Vagina (tissue), 2 donors: ENCODE data around the gene BTG1. TPM values are rescaled to one million over a fixed set of nuclear protein-coding genes. Genes with fewer than 3 reads are reported as not detected.
A peak's percentile ranks its signal among the peaks of the same experiment; 100 is the strongest.

Experiments
- DNase-seq, 2 donors: peaks; one replicate each; pipeline ENCODE4 v3.0.0-alpha.2; 2017; ENCODE audit errors: extremely low spot score in 2 of 2
- H3K27ac ChIP-seq: fragments of 200-600 bp; sonication (generic); one replicate; pipeline ENCODE4 v1.5.1; 2019
- H3K27me3 ChIP-seq: fragments of 200-600 bp; sonication (generic); one replicate; pipeline ENCODE4 v1.5.1; 2019
- H3K36me3 ChIP-seq, 2 donors: fragments of 200-600 bp; sonication (generic); one replicate each; pipeline ENCODE4 v1.5.1; 2017 to 2019
- H3K4me1 ChIP-seq: fragments of 200-600 bp; sonication (generic); one replicate; pipeline ENCODE4 v1.5.1; 2019
- H3K4me3 ChIP-seq, 2 donors: fragments of 200-600 bp; sonication (generic); 1 replicate in 1 of 2; 2 replicates in 1 of 2; pipeline ENCODE4 v1.5.1; 2016 to 2019
- H3K9me3 ChIP-seq: fragments of 200-600 bp; sonication (generic); one replicate; pipeline ENCODE4 v1.5.1; 2019
- POLR2A ChIP-seq, 2 donors: fragments of 450-650 bp; IDR thresholded peaks; one replicate each; pipeline ENCODE4 v1.6.1; 2017; ENCODE audit warnings: antibody characterized with exemption in 2 of 2, mild to moderate bottlenecking in 2 of 2, moderate library complexity in 2 of 2
- POLR2AphosphoS5 ChIP-seq, 2 donors: sonication (generic); formaldehyde crosslinking; IDR thresholded peaks; one replicate each; pipeline ENCODE4 v1.9.0; 2017; ENCODE audit warnings: antibody characterized with exemption in 2 of 2, mild to moderate bottlenecking in 2 of 2, low read depth in 1 of 2; ENCODE audit not compliant: insufficient read depth in 1 of 2
- intact Hi-C: fragments of 100-400 bp; cut with DNase I; formaldehyde crosslinking; loops from one replicate; pipeline ENCODE4 v1.15.1; 2023
- total RNA-seq: library from RNA; depleted of rRNA; stranded (reverse); fragments of >200 nt; gene quantifications from one replicate; pipeline ENCODE4 v1.2.3, GENCODE V29; 2016
- TF ChIP-seq, protein P1 (sequence below), 3 experiments: fragments of 450-650 bp in 2 of 3; fragments of 200-600 bp in 1 of 3; sonication (generic) in 1 of 3; IDR thresholded peaks; one replicate each; pipeline ENCODE4 v1.5.1; 2017 to 2019; ENCODE audit warnings: antibody characterized with exemption in 3 of 3, mild to moderate bottlenecking in 2 of 3, moderate library complexity in 2 of 3

BTG1 gene
- total RNA-seq, 1 donor from 2014 or later, result 73.7 TPM

DNA sequence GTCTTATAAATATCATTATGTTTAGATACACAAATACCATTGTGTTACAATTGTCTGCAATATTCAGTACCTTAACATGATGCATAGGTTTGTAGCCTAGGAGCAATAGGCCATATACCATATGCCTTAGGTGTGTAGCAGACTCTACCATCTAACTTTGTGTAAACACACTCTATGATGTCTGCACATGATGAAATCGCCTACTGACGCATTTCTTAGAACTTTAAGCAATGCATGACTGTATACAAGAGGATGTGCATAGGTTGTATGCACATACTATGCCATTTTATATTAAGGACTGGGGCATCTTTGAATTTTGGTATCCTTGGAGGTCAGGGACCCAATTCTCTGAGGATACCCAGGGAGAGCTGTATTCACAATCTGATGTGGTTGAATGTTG lies 10.1 kb upstream of the BTG1 start:
- no peaks in the 10 kb centered on the region for H3K9me3 ChIP-seq
- intact Hi-C loops, result no loop called here
- no peak for TF ChIP-seq POLR2AphosphoS5 (IDR thresholded peaks at IDR 0.05; ENCODE audit: insufficient read depth in 1 of 2, low read depth in 1 of 2)
- TF ChIP-seq, protein P1, sequence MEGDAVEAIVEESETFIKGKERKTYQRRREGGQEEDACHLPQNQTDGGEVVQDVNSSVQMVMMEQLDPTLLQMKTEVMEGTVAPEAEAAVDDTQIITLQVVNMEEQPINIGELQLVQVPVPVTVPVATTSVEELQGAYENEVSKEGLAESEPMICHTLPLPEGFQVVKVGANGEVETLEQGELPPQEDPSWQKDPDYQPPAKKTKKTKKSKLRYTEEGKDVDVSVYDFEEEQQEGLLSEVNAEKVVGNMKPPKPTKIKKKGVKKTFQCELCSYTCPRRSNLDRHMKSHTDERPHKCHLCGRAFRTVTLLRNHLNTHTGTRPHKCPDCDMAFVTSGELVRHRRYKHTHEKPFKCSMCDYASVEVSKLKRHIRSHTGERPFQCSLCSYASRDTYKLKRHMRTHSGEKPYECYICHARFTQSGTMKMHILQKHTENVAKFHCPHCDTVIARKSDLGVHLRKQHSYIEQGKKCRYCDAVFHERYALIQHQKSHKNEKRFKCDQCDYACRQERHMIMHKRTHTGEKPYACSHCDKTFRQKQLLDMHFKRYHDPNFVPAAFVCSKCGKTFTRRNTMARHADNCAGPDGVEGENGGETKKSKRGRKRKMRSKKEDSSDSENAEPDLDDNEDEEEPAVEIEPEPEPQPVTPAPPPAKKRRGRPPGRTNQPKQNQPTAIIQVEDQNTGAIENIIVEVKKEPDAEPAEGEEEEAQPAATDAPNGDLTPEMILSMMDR (IDR thresholded peaks at IDR 0.05), result no peak
- TF ChIP-seq POLR2A (IDR thresholded peaks at IDR 0.05), result no peak
- no peaks in the 10 kb centered on the region for H3K4me1 ChIP-seq
- no peak for DNase-seq
- H3K36me3 ChIP-seq, result no peaks in the 10 kb centered on the region
- H3K4me3 ChIP-seq, result no peak overlapping the region
- H3K27ac ChIP-seq, result no peak overlapping the region
- no peaks in the 10 kb centered on the region for H3K27me3 ChIP-seq

DNA sequence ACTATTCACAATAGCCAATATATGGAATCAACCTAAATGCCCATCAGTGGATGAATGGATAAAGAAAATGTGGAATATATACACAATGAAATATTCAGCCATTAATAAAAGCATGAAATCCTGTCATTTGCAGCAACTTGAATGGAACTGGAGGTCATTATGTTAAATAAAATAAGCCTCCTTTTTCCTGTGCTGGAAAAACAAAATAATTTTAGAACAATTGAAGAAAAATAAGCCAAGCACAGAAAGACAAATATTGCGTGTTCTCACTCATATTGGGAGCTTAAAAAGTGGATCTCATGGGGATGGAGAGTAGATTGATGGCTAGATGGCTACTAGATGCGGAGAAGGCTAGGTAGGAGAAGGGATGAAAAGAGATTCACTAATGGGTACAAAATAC lies 6.3 kb upstream of the BTG1 start:
- intact Hi-C loops, result no loop called here
- H3K36me3 ChIP-seq, result no peaks in the 10 kb centered on the region
- no peaks in the 10 kb centered on the region for H3K27me3 ChIP-seq
- H3K27ac ChIP-seq, result no peak overlapping the region
- no peaks in the 10 kb centered on the region for H3K9me3 ChIP-seq
- H3K4me3 ChIP-seq, result no peak overlapping the region
- DNase-seq, result no peak
- TF ChIP-seq POLR2A (IDR thresholded peaks at IDR 0.05), result no peak
- no peak for TF ChIP-seq POLR2AphosphoS5 (IDR thresholded peaks at IDR 0.05; ENCODE audit: insufficient read depth in 1 of 2, low read depth in 1 of 2)
- TF ChIP-seq, protein P1 (IDR thresholded peaks at IDR 0.05), result no peak
- no peaks in the 10 kb centered on the region for H3K4me1 ChIP-seq

DNA sequence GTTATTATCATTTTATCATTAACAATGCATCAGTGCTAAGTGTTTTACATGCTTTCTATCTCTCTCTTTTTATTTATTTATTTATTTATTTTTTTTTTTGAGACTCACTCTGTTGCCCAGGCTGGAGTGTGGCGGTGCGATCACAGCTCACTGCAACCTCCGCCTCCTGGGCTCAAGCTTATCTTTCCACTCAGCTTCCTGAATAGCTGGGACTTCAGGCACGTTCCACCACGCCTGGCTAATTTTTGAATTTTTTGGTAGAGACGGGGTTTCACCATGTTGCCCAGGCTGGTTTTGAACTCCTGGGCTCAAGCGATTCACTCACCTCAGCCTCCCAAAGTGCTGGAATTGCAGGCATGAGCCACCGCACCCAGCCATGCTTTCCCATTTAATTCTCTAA lies 3.9 kb upstream of the BTG1 start:
- Histone ChIP-seq H3K4me1 (no peaks in the 10 kb centered on the region), H3K27ac (no peak overlapping the region)
- intact Hi-C loops, result loop anchor here (5.0 to 10.0 kb wide), 3 partner anchors 93 to 415 kb away; no protein-coding TSS in a partner anchor

DNA sequence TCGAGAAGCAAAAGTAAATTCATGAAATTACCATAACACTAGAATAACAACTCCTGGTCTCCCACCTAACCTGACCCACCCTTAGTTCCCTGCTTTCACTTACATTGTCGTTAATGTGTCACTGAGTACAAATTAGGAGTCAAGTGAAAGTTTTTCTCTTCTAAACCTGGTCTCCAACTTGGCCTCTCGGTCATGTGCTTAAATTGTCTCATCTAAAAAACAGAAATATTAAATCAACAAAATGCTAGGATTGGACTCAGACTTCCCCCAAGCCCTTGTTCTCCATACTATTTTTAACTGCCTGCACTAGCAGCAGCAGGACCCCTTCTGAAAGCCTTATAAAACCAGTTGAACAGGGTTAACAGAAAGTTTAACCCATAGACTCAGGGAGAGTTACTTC lies 1.8 kb upstream of the BTG1 start:
- intact Hi-C loops, result loop anchor here (5.0 to 10.0 kb wide), 3 partner anchors 95 to 417 kb away; no protein-coding TSS in a partner anchor
- H3K36me3 ChIP-seq, result peaks cover 0 to 22% of the 10 kb centered on the region in 2 donors
- no peak for DNase-seq
- H3K27ac ChIP-seq, result peak overlapping the region; percentile 97
- peak overlapping the region in 1 of 2 donors; percentile 74 for H3K4me3 ChIP-seq
- no peaks in the 10 kb centered on the region for H3K27me3 ChIP-seq
- H3K4me1 ChIP-seq, result no peaks in the 10 kb centered on the region
- no peaks in the 10 kb centered on the region for H3K9me3 ChIP-seq
- no peak for TF ChIP-seq POLR2A (IDR thresholded peaks at IDR 0.05)
- no peak for TF ChIP-seq POLR2AphosphoS5 (IDR thresholded peaks at IDR 0.05; ENCODE audit: insufficient read depth in 1 of 2, low read depth in 1 of 2)
- TF ChIP-seq, protein P1 (IDR thresholded peaks at IDR 0.05), result no peak

More for the DNA sequence above, 3.9 kb upstream of the BTG1 start:
- peaks cover 0 to 1% of the 10 kb centered on the region in 2 donors for H3K36me3 ChIP-seq
- H3K9me3 ChIP-seq, result no peaks in the 10 kb centered on the region
- no peak for DNase-seq
- TF ChIP-seq POLR2A (IDR thresholded peaks at IDR 0.05) (no peak), POLR2AphosphoS5 (IDR thresholded peaks at IDR 0.05; ENCODE audit: insufficient read depth in 1 of 2, low read depth in 1 of 2) (no peak)
- TF ChIP-seq, protein P1 (IDR thresholded peaks at IDR 0.05), result no peak
- no peaks in the 10 kb centered on the region for H3K27me3 ChIP-seq
- H3K4me3 ChIP-seq, result no peak overlapping the region

DNA sequence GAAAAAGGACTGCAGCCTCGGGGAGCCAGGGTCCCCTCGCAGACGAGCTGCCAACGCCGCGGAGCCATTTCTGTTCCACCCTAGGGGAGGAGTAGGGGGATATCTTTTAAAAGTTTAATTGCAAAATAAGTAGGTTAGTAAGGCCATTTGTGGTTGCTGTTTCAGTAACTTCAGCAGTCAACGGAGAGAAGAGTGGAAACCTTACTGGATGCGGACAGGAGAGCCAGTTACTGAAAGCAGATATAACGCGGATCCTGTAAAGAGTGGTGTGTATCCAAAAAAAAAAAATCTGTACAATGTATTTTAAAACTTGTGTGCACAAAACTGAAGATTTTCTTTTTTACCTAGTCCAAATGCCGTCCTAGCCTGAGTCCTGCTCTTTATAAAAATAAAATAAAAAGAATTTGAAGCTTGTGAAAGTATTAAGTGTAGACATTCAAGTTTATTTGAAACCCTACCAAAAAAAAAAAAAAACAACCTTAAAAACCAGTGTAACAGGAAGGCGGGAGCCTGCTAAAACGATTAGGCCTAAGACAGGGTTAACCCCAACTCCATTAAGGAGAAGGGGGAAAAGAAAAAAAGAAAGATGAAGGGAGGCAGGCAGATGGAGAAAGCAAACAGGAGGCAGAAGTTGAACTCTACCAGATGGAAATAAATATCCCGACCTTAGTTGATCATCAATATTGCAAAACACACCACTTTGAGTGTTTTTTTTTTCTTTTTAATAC lies 1.0 kb upstream of the BTG1 start:
- Histone ChIP-seq H3K4me3 (peak overlapping the region; percentile 74 to 94), H3K36me3 (peaks cover 0 to 30% of the 10 kb centered on the region in 2 donors), H3K27me3 (no peaks in the 10 kb centered on the region), H3K9me3 (no peaks in the 10 kb centered on the region), H3K4me1 (no peaks in the 10 kb centered on the region), H3K27ac (peak overlapping the region; percentile 97)
- intact Hi-C loops, result loop anchor here (5.0 to 10.0 kb wide), 3 partner anchors 96 to 418 kb away; no protein-coding TSS in a partner anchor
- no peak for DNase-seq
- no peak for TF ChIP-seq POLR2A (IDR thresholded peaks at IDR 0.05)
- TF ChIP-seq, protein P1 (IDR thresholded peaks at IDR 0.05), result no peak
- no peak for TF ChIP-seq POLR2AphosphoS5 (IDR thresholded peaks at IDR 0.05; ENCODE audit: insufficient read depth in 1 of 2, low read depth in 1 of 2)
